Measurements from ENCODE around the gene FBXO24.
"Not testable (repeated sequence)": the region's sequence is repeated elsewhere in the genome, so short reads cannot be mapped to it uniquely, and the experiment has no call there.

The FBXO24 gene

GRCh38 chr7:100561491-100562194 lies 24.5 kb upstream of the FBXO24 start:
- DNase-seq: no peak

- DNase-seq: no peak
These were observed 23.7 kb upstream of the FBXO24 start for GRCh38 chr7:100562195-100563099.

- no peak for DNase-seq
These were observed 23.0 kb upstream of the FBXO24 start for GRCh38 chr7:100563100-100563564.

- no peak for DNase-seq
These were observed 22.2 kb upstream of the FBXO24 start for GRCh38 chr7:100563809-100564400.

- DNase-seq: not testable (repeated sequence)
These were observed 21.7 kb upstream of the FBXO24 start for GRCh38 chr7:100564405-100564804.

- DNase-seq: no peak
These were observed 21.0 kb upstream of the FBXO24 start for GRCh38 chr7:100565133-100565571.

- no peak for DNase-seq
These were observed 20.1 kb upstream of the FBXO24 start for GRCh38 chr7:100566018-100566531.

- DNase-seq: no peak
These were observed 18.9 kb upstream of the FBXO24 start for GRCh38 chr7:100567031-100567730.

- DNase-seq: no peak
These were observed 18.4 kb upstream of the FBXO24 start for GRCh38 chr7:100567751-100568175.

- DNase-seq: no peak
These were observed 17.8 kb upstream of the FBXO24 start for GRCh38 chr7:100568176-100568895.

GRCh38 chr7:100568896-100569844 lies 17.0 kb upstream of the FBXO24 start:
- no peak for DNase-seq

GRCh38 chr7:100570954-100571828 lies 14.9 kb upstream of the FBXO24 start:
- no peak for DNase-seq

- DNase-seq: no peak
These were observed 14.4 kb upstream of the FBXO24 start for GRCh38 chr7:100571829-100572116.

- no peak for DNase-seq
These were observed 13.7 kb upstream of the FBXO24 start for GRCh38 chr7:100572281-100572948.

GRCh38 chr7:100572949-100573675 lies 13.0 kb upstream of the FBXO24 start:
- no peak for DNase-seq

GRCh38 chr7:100573691-100574361 lies 12.3 kb upstream of the FBXO24 start, which contains the start of gene SAP25:
SAP25 (minus strand) TSS chr7:100573900; CDS start chr7:100573742, 158 bp downstream.
- DNase-seq: no peak

GRCh38 chr7:100574362-100575205 lies 11.5 kb upstream of the FBXO24 start:
- no peak for DNase-seq
